Loucy (cell line): ENCODE measurements around the gene RDH14.

Experiments
- H2AFZ ChIP-seq: fragments of 200-600 bp; sonication (generic); 2 replicates; pipeline ENCODE4 v1.6.0; 2016; ENCODE audit warnings: antibody characterized with exemption, mild to moderate bottlenecking, low read length, moderate library complexity
- H3F3A ChIP-seq: fragments of 200-600 bp; 2 replicates; pipeline ENCODE4 v1.6.0; 2016; ENCODE audit warnings: antibody characterized with exemption, low read depth, mild to moderate bottlenecking
- H3K27me3 ChIP-seq: fragments of 200-600 bp; sonication (generic); 2 replicates; pipeline ENCODE4 v1.6.1; 2014; ENCODE audit warnings: low read length, mild to moderate bottlenecking; ENCODE audit not compliant: insufficient read depth, poor library complexity, severe bottlenecking
- H3K36me3 ChIP-seq: fragments of 200-600 bp; sonication (generic); 2 replicates; pipeline ENCODE4 v1.6.1; 2016; ENCODE audit warnings: low read length; ENCODE audit not compliant: insufficient read depth
- H3K4me1 ChIP-seq: fragments of 200-600 bp; sonication (generic); 2 replicates; pipeline ENCODE4 v1.5.1; 2014; ENCODE audit warnings: low read length, mild to moderate bottlenecking; ENCODE audit not compliant: insufficient read depth, poor library complexity, severe bottlenecking
- H3K4me2 ChIP-seq: fragments of 200-600 bp; sonication (generic); 2 replicates; pipeline ENCODE4 v1.6.0; 2014; ENCODE audit warnings: antibody characterized with exemption, low read length, low read depth, mild to moderate bottlenecking; ENCODE audit not compliant: poor library complexity, severe bottlenecking
- H3K4me3 ChIP-seq: fragments of 200-600 bp; sonication (generic); 2 replicates; pipeline ENCODE4 v1.5.1; 2014; ENCODE audit warnings: low read length, mild to moderate bottlenecking, mixed read lengths; ENCODE audit not compliant: poor library complexity, severe bottlenecking
- H3K79me2 ChIP-seq: fragments of 200-600 bp; sonication (generic); 2 replicates; pipeline ENCODE4 v1.6.1; 2014; ENCODE audit warnings: low read length; ENCODE audit not compliant: insufficient read depth
- H3K9ac ChIP-seq: fragments of 200-600 bp; sonication (generic); 2 replicates; pipeline ENCODE4 v1.6.0; 2014; ENCODE audit warnings: mild to moderate bottlenecking, low read depth, low read length, moderate library complexity; ENCODE audit not compliant: poor library complexity, severe bottlenecking
- H3K9me2 ChIP-seq: fragments of 200-600 bp; sonication (generic); replicated peaks from 2 replicates; pipeline ENCODE4 v1.6.1; 2016; ENCODE audit warnings: low read depth, low read length, mixed read lengths
- H3K9me3 ChIP-seq: fragments of 200-600 bp; sonication (generic); 2 replicates; pipeline ENCODE4 v1.6.1; 2014; ENCODE audit warnings: mild to moderate bottlenecking, antibody characterized with exemption, low read length, low read depth; ENCODE audit not compliant: insufficient read depth
- H4K20me1 ChIP-seq: fragments of 200-600 bp; sonication (generic); 2 replicates; pipeline ENCODE4 v1.6.0; 2014; ENCODE audit warnings: antibody characterized with exemption, low read length, mild to moderate bottlenecking; ENCODE audit not compliant: insufficient read depth, poor library complexity, severe bottlenecking
- EZH2phosphoT487 ChIP-seq: fragments of 200-600 bp; IDR thresholded peaks from 2 replicates; pipeline ENCODE4 v1.6.1; 2018; ENCODE audit warnings: antibody characterized with exemption, mild to moderate bottlenecking, moderate library complexity, borderline replicate concordance
- TF ChIP-seq, protein P1 (sequence below): fragments of 200-600 bp; sonication (generic); conservative IDR thresholded peaks from 2 replicates; pipeline ENCODE4 v1.5.1; 2014; ENCODE audit warnings: mild to moderate bottlenecking, antibody characterized with exemption, low read length

Gene RDH14

DNA sequence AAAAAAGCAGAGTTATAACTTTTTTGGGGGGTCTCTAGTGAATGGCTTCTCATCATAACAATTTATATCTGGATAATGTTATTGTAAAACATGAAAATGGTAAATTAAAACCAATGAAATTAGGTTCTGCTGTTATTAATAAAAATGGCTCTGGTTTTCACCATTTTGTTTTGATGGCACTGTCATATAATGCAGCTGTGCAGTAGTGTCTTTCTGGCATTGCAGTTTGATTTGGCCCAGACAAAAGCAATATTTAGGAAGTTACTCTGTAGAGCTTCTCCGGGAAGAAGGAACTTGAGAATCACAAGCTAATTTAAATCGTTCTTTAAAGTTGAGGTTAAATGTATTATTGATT is 44.1 kb upstream of the RDH14 start:
- no peaks in the 10 kb centered on the region for H3F3A ChIP-seq
- no peaks in the 10 kb centered on the region for H3K4me1 ChIP-seq
- H3K4me2 ChIP-seq: no peak overlapping the region
- H3K36me3 ChIP-seq: no peaks in the 10 kb centered on the region
- H2AFZ ChIP-seq: no peak overlapping the region
- no peak overlapping the region for H3K4me3 ChIP-seq
- no peaks in the 10 kb centered on the region for H4K20me1 ChIP-seq
- no peaks in the 10 kb centered on the region for H3K9me2 ChIP-seq
- H3K79me2 ChIP-seq: no peaks in the 10 kb centered on the region
- no peaks in the 10 kb centered on the region for H3K27me3 ChIP-seq
- H3K9me3 ChIP-seq: no peaks in the 10 kb centered on the region
- no peak for TF ChIP-seq EZH2phosphoT487
- TF ChIP-seq, protein P1, sequence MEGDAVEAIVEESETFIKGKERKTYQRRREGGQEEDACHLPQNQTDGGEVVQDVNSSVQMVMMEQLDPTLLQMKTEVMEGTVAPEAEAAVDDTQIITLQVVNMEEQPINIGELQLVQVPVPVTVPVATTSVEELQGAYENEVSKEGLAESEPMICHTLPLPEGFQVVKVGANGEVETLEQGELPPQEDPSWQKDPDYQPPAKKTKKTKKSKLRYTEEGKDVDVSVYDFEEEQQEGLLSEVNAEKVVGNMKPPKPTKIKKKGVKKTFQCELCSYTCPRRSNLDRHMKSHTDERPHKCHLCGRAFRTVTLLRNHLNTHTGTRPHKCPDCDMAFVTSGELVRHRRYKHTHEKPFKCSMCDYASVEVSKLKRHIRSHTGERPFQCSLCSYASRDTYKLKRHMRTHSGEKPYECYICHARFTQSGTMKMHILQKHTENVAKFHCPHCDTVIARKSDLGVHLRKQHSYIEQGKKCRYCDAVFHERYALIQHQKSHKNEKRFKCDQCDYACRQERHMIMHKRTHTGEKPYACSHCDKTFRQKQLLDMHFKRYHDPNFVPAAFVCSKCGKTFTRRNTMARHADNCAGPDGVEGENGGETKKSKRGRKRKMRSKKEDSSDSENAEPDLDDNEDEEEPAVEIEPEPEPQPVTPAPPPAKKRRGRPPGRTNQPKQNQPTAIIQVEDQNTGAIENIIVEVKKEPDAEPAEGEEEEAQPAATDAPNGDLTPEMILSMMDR: no peak
- no peak overlapping the region for H3K9ac ChIP-seq

DNA sequence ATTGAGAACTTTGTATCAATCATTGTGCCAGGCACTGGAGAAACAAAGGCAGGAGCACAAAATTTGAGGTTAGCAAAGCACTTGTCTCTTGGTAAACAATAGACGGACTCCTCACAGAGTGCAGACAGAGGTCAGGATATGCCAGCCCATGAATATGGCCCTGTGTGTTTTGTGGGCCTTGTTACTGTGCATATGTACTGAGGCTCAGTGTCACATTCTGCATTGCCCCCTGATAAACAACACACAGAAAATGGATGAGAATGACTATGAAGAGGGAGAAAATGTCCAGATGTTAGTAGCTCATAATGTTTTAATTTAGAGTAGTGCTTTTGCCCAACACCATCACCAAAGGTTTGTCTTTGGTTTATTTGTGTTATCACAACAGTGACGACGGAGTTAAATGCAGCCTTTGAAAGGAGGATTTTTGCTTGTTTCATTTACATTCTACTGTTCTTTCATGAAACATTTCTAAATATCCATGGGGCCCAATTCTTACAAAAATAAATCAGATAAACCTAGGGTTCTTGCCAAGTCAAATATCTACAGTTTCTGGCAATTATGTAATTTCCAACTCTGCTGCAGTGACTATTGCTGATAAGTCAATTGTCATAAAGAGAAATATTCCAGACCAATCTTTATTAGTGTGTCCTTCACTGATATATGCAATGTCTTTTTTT is 43.5 kb upstream of the RDH14 start:
- H3K9me2 ChIP-seq: no peaks in the 10 kb centered on the region
- H4K20me1 ChIP-seq: no peaks in the 10 kb centered on the region
- H3K4me2 ChIP-seq: no peak overlapping the region
- no peak overlapping the region for H2AFZ ChIP-seq
- H3K36me3 ChIP-seq: no peaks in the 10 kb centered on the region
- H3F3A ChIP-seq: no peaks in the 10 kb centered on the region
- H3K79me2 ChIP-seq: no peaks in the 10 kb centered on the region
- no peaks in the 10 kb centered on the region for H3K27me3 ChIP-seq
- no peak overlapping the region for H3K9ac ChIP-seq
- no peak overlapping the region for H3K4me3 ChIP-seq
- TF ChIP-seq EZH2phosphoT487: no peak
- TF ChIP-seq, protein P1: no peak
- H3K9me3 ChIP-seq: no peaks in the 10 kb centered on the region
- no peaks in the 10 kb centered on the region for H3K4me1 ChIP-seq

DNA sequence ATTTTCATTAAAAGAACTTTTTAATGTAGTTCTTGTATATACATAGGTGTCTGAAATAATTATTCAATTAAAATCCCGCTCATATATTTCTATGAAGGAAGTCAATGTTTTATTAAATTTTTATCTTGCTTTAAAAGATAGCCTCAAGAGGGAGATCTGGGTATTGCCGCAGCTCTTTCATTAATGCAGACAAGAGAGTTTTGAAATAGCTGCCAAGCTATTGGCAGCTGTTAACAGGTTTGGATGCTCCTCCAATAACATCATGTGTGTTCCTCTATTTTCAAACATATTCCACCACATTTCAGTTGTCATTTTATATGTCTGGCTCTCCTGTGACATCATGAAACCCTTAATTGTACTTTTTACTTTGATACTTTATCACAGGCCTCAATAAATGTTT is 41.8 kb upstream of the RDH14 start:
- H3K4me1 ChIP-seq: no peaks in the 10 kb centered on the region
- no peaks in the 10 kb centered on the region for H3K9me2 ChIP-seq
- no peak overlapping the region for H3K4me2 ChIP-seq
- H4K20me1 ChIP-seq: no peaks in the 10 kb centered on the region
- no peaks in the 10 kb centered on the region for H3K27me3 ChIP-seq
- H3K36me3 ChIP-seq: no peaks in the 10 kb centered on the region
- no peaks in the 10 kb centered on the region for H3F3A ChIP-seq
- no peak overlapping the region for H3K9ac ChIP-seq
- no peaks in the 10 kb centered on the region for H3K79me2 ChIP-seq
- H2AFZ ChIP-seq: no peak overlapping the region
- H3K9me3 ChIP-seq: no peaks in the 10 kb centered on the region
- no peak overlapping the region for H3K4me3 ChIP-seq
- TF ChIP-seq EZH2phosphoT487: no peak
- TF ChIP-seq, protein P1: no peak
